Fibroblast of villous mesenchyme (primary cell): Measurements from ENCODE around the gene ZNF77. TPM values are rescaled to one million over a fixed set of nuclear protein-coding genes. Genes with fewer than 3 reads are reported as not detected.
A peak's percentile ranks its signal among the peaks of the same experiment; 100 is the strongest.
"Not testable (repeated sequence)": the region's sequence is repeated elsewhere in the genome, so short reads cannot be mapped to it uniquely, and the experiment has no call there.

Source experiments
- DNase-seq: peaks from one replicate; pipeline ENCODE4 v3.0.0-alpha.2; 2010; ENCODE audit warnings: low read depth
- H3K4me3 ChIP-seq: 2 replicates; pipeline ENCODE4 v1.5.1; 2011; ENCODE audit warnings: low read depth, mild to moderate bottlenecking, low read length
- total RNA-seq: library from RNA; depleted of rRNA; stranded (reverse); fragments of >200 nt; gene quantifications from 2 replicates; pipeline ENCODE4 v1.2.3, GENCODE V29; 2012
- TF ChIP-seq, protein P1 (sequence below): IDR thresholded peaks from 2 replicates; pipeline ENCODE4 v1.5.1; 2012; ENCODE audit warnings: low read depth, mild to moderate bottlenecking, low read length; ENCODE audit not compliant: insufficient read depth

The ZNF77 gene
- total RNA-seq, 1 donor, result 3.0 TPM

DNA sequence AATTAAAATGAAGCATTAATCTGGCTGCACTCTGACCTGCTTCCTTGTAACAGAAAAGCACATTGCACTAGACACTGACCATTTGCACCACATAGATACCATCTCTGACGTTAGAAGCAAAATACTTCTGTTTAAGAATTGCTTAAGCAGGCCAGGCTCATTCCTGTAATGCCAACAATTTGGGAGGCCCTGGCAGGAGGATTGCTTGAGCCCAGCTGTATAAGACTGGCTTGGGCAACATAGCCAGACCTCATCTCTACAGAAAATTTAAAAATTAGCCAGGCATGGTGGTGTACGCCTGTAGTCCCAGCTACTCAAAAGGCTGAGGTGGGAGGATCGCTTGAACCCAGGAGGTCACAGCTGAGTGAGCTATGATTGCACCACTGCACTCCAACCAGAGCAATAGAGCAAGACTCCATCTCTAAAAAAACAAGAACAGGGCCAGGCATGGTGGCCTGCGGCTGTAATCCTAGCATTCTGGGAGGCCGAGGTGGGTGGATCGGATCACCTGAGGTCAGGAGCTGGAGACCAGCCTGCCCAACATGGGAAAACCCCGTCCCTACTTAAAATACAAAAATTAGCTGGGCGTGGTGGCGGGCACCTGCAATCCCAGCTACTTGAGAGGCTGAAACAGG is 25.5 kb upstream of the ZNF77 start:
- peak; percentile 95 for DNase-seq
- TF ChIP-seq, protein P1, sequence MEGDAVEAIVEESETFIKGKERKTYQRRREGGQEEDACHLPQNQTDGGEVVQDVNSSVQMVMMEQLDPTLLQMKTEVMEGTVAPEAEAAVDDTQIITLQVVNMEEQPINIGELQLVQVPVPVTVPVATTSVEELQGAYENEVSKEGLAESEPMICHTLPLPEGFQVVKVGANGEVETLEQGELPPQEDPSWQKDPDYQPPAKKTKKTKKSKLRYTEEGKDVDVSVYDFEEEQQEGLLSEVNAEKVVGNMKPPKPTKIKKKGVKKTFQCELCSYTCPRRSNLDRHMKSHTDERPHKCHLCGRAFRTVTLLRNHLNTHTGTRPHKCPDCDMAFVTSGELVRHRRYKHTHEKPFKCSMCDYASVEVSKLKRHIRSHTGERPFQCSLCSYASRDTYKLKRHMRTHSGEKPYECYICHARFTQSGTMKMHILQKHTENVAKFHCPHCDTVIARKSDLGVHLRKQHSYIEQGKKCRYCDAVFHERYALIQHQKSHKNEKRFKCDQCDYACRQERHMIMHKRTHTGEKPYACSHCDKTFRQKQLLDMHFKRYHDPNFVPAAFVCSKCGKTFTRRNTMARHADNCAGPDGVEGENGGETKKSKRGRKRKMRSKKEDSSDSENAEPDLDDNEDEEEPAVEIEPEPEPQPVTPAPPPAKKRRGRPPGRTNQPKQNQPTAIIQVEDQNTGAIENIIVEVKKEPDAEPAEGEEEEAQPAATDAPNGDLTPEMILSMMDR, result no peak
- no peak overlapping the region for H3K4me3 ChIP-seq

DNA sequence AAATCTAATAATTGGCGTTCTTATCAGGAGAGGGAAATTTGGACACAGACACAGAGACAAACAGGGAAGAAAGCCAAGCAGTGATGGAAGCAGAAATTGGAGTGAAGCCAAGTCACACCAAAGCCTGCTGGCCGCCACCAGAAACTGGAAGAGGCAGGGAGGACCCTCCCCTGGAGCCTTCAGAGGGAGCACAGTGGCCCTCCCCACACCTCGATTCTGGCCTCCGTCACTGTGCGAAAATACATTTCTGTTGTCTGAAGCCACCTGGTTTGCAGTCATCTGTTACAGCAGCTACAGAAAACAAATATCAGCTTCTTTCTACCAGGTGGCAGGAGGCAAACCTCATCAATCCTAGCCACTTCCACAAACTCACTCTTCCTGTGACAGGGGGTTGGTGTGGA is 24.3 kb upstream of the ZNF77 start:
- DNase-seq, result peak; percentile 79
- TF ChIP-seq, protein P1, result no peak
- no peak overlapping the region for H3K4me3 ChIP-seq

DNA sequence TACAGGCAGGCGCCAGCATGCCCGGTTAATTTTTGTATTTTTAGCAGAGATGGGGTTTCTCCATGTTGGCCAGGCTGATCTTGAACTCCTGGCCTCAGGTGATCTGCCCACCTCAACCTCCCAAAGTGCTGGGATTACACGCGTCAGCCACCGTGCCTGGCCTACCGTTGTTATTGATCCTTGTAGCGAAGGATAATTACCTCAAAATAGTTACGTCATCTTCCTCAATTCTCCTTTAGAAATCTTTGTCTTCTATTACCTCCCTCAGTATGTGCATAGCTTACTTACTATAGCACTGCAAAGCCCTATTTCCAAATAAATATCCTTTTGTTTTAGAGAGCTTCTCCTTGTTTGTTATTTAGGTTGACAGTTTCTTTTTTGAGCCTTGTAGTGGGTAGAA is 23.2 kb upstream of the ZNF77 start:
- TF ChIP-seq, protein P1, result no peak
- no peak overlapping the region for H3K4me3 ChIP-seq
- DNase-seq, result no peak

DNA sequence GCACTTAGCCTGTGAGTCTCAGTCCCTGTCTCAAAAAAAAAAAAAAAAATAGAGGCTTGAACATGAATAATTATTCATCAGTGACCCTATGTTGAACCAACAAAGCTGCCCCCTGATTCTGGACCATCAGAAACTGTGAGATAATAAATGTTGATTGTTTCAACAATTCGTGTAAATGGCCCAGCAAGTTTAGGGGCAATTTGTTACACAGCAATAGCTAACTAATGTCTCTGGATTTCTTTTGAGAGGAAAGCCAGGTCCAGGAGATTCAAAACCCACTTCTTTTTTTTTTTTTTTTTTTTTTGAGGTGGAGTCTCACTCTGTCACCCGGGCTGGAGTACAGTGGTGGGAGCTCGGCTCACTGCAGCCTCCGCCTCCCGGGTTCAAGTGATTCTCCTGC is 20.1 kb upstream of the ZNF77 start:
- H3K4me3 ChIP-seq, result no peak overlapping the region
- no peak for DNase-seq
- TF ChIP-seq, protein P1, result no peak

DNA sequence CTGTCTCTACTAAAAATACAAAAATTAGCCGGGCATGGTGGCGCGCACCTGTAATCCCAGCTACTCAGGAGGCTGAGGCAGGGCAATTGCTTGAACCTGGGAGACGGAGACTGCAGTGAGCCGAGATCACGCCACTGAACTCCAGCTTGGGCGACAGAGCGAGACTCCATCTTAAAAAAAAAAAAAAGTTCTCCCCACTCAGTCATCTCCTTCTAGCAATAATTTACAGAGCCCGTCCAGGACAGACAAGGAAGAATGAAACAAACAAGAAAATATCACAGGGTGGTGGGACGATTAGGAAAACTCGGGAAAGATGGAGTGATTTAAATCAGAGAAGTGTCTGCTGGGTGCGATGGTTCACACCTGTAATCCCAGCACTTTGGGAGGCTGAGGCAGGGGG is 18.9 kb upstream of the ZNF77 start:
- not testable (repeated sequence) for H3K4me3 ChIP-seq, DNase-seq

DNA sequence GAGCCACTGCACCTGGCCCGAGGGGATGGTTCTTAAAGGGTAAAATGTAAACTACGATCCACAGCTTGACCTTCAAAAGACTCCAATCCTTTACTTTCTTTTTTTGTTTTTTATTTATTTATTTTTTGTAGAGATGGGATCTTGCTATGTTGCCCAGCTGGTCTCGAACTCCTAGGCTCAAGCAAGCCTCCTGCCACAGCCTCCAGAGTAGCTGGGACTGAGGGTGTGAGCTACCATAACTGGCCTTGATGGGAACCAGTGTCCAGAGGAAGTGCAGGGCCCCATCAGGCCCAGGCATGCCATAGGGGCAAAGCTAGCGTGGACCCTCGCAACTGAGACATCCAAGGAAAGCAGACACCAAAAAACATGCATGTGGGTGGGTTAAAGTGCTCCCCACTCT is 18.4 kb upstream of the ZNF77 start:
- no peak overlapping the region for H3K4me3 ChIP-seq
- no peak for DNase-seq
- TF ChIP-seq, protein P1, result no peak

DNA sequence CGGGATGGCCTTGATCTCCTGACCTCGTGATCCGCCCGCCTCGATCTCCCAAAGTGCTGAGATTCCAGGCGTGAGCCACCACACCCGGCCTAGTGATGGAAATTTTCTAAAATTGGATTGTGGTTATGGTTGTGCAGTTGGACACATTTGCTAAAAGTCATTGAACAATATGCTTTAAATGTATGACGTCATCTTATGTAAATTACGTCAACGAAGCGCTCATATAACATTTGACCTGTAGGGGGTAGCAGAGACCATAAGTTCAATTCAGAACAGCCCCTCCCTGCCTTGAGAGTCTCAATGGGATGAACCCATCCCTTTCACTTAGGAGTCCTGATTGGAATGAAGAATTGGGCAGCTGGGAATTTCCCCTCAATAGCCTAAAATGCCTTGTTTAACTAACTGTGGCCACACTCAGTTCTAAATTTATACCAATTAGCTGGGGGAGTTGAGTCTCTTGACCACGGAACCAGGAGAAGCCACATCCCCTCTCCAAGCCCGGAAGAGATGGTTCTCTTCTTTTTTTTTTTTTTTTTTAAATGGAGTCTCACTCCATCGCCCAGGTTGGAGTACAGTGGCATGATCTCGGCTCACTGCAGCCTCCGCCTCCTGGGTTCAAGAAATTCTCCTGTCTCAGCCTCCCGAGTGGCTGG is 17.4 kb upstream of the ZNF77 start:
- peak; percentile 82 for DNase-seq
- TF ChIP-seq, protein P1, result peak; percentile 72
- no peak overlapping the region for H3K4me3 ChIP-seq
